ENCODE measurements around the gene IDS.

IDS gene

GRCh38 chrX:149487292-149487691 lies 17.8 kb downstream of the IDS start:
- Histone ChIP-seq H3K27ac (ENCODE audit: low read depth, low read length) (no peak overlapping the region), H3K4me1 (ENCODE audit: control insufficient read depth, insufficient read depth, low read length, unreplicated experiment) (no peaks in the 10 kb centered on the region), H2AFZ (ENCODE audit: low read length, unreplicated experiment) (no peak overlapping the region), H3K36me3 (ENCODE audit: insufficient read depth, low read length) (peaks cover 9% of the 10 kb centered on the region), H3K79me2 (ENCODE audit: control insufficient read depth, insufficient read depth, low read length, unreplicated experiment) (no peaks in the 10 kb centered on the region), H3K4me3 (ENCODE audit: low read depth, low read length) (no peak overlapping the region), H3K27me3 (ENCODE audit: insufficient read depth, low read length) (no peaks in the 10 kb centered on the region)

GRCh38 chrX:149476513-149476912 lies 28.6 kb downstream of the IDS start:
- Histone ChIP-seq H3K4me1 (ENCODE audit: control insufficient read depth, insufficient read depth, low read length, unreplicated experiment) (no peaks in the 10 kb centered on the region), H3K36me3 (ENCODE audit: insufficient read depth, low read length) (no peaks in the 10 kb centered on the region), H2AFZ (ENCODE audit: low read length, unreplicated experiment) (no peak overlapping the region), H3K27ac (ENCODE audit: low read depth, low read length) (no peak overlapping the region), H3K27me3 (ENCODE audit: insufficient read depth, low read length) (no peaks in the 10 kb centered on the region), H3K79me2 (ENCODE audit: control insufficient read depth, insufficient read depth, low read length, unreplicated experiment) (no peaks in the 10 kb centered on the region), H3K4me3 (ENCODE audit: low read depth, low read length) (no peak overlapping the region)

DNA sequence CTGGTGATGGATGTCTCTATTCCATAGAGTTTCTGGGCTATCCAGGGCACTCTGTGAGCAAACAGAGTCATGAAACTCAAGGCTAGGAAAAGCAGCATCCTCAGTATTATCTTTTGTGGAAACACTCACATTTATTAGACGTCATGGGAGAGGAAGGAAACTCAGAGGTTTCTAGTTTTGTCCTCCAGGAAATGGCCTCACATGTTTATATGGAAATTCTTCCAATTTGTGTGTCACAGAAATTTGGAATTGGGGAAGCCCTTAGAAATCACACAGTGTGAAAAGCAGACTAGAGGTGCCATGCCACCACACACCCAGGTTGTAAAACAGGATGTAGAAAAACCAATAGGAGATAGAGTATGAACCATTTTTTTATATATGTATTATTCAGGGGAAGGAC lies 31.1 kb downstream of the IDS start:
- H3K27ac ChIP-seq (ENCODE audit: low read depth, low read length), result no peak overlapping the region
- no peaks in the 10 kb centered on the region for H3K27me3 ChIP-seq (ENCODE audit: insufficient read depth, low read length)
- no peaks in the 10 kb centered on the region for H3K79me2 ChIP-seq (ENCODE audit: control insufficient read depth, insufficient read depth, low read length, unreplicated experiment)
- H3K4me1 ChIP-seq (ENCODE audit: control insufficient read depth, insufficient read depth, low read length, unreplicated experiment), result no peaks in the 10 kb centered on the region
- H3K4me3 ChIP-seq (ENCODE audit: low read depth, low read length), result no peak overlapping the region
- H3K36me3 ChIP-seq (ENCODE audit: insufficient read depth, low read length), result no peaks in the 10 kb centered on the region
- no peak overlapping the region for H2AFZ ChIP-seq (ENCODE audit: low read length, unreplicated experiment)

- H3K27ac ChIP-seq (ENCODE audit: low read depth, low read length), result no peak overlapping the region
- H3K4me1 ChIP-seq (ENCODE audit: control insufficient read depth, insufficient read depth, low read length, unreplicated experiment), result no peaks in the 10 kb centered on the region
- H3K79me2 ChIP-seq (ENCODE audit: control insufficient read depth, insufficient read depth, low read length, unreplicated experiment), result no peaks in the 10 kb centered on the region
- no peaks in the 10 kb centered on the region for H3K36me3 ChIP-seq (ENCODE audit: insufficient read depth, low read length)
- H3K4me3 ChIP-seq (ENCODE audit: low read depth, low read length), result no peak overlapping the region
- no peaks in the 10 kb centered on the region for H3K27me3 ChIP-seq (ENCODE audit: insufficient read depth, low read length)
- no peak overlapping the region for H2AFZ ChIP-seq (ENCODE audit: low read length, unreplicated experiment)
These were observed 32.0 kb downstream of the IDS start for GRCh38 chrX:149473092-149473491.

DNA sequence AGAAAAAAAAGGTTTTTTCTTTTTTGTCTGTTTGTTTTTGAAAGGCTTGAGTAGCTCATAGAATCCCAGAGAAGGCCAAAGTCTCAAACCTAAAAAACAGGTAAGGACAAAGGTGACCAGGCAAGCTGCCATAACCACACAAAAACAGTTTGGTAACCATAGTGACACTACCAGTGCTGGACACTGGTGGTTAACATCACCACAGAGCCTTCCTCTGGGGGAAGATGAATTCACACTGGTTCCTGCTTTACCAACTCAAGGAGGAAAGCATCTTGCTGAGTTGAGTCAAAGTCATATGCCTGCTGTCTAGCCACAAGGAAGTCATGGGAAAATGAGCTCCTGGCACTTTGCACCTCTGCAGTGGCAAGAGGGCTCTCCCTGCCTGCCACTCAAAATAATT lies 32.5 kb downstream of the IDS start:
- no peaks in the 10 kb centered on the region for H3K27me3 ChIP-seq (ENCODE audit: insufficient read depth, low read length)
- H3K79me2 ChIP-seq (ENCODE audit: control insufficient read depth, insufficient read depth, low read length, unreplicated experiment), result no peaks in the 10 kb centered on the region
- no peaks in the 10 kb centered on the region for H3K4me1 ChIP-seq (ENCODE audit: control insufficient read depth, insufficient read depth, low read length, unreplicated experiment)
- no peak overlapping the region for H2AFZ ChIP-seq (ENCODE audit: low read length, unreplicated experiment)
- no peak overlapping the region for H3K4me3 ChIP-seq (ENCODE audit: low read depth, low read length)
- no peaks in the 10 kb centered on the region for H3K36me3 ChIP-seq (ENCODE audit: insufficient read depth, low read length)
- no peak overlapping the region for H3K27ac ChIP-seq (ENCODE audit: low read depth, low read length)

DNA sequence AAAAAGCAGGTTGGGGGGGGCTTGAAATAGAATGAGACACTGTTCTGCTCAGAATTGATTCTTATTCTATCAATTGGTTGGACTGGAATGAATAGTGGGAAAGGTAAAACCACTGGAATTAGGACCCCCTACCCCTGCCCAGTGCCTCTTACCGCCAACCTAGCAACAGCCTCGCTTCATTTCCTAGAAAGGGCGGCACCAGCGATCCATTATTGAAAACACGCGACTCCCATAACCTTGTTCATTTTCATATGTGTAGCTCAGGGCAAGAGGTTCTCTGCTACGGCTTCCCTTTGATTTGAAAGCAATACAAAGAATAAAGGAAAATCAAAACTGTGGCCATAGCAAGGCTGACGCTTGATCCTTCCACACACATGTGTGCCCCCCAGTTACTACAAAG lies 33.7 kb downstream of the IDS start:
- Histone ChIP-seq H3K4me1 (ENCODE audit: control insufficient read depth, insufficient read depth, low read length, unreplicated experiment) (no peaks in the 10 kb centered on the region), H3K36me3 (ENCODE audit: insufficient read depth, low read length) (no peaks in the 10 kb centered on the region), H3K79me2 (ENCODE audit: control insufficient read depth, insufficient read depth, low read length, unreplicated experiment) (no peaks in the 10 kb centered on the region), H3K27ac (ENCODE audit: low read depth, low read length) (no peak overlapping the region), H3K4me3 (ENCODE audit: low read depth, low read length) (no peak overlapping the region), H2AFZ (ENCODE audit: low read length, unreplicated experiment) (no peak overlapping the region), H3K27me3 (ENCODE audit: insufficient read depth, low read length) (no peaks in the 10 kb centered on the region)

GRCh38 chrX:149470955-149471354 lies 34.2 kb downstream of the IDS start:
- H2AFZ ChIP-seq (ENCODE audit: low read length, unreplicated experiment), result no peak overlapping the region
- no peaks in the 10 kb centered on the region for H3K36me3 ChIP-seq (ENCODE audit: insufficient read depth, low read length)
- H3K4me1 ChIP-seq (ENCODE audit: control insufficient read depth, insufficient read depth, low read length, unreplicated experiment), result no peaks in the 10 kb centered on the region
- no peak overlapping the region for H3K27ac ChIP-seq (ENCODE audit: low read depth, low read length)
- no peak overlapping the region for H3K4me3 ChIP-seq (ENCODE audit: low read depth, low read length)
- H3K27me3 ChIP-seq (ENCODE audit: insufficient read depth, low read length), result no peaks in the 10 kb centered on the region
- H3K79me2 ChIP-seq (ENCODE audit: control insufficient read depth, insufficient read depth, low read length, unreplicated experiment), result no peaks in the 10 kb centered on the region

- no peaks in the 10 kb centered on the region for H3K36me3 ChIP-seq (ENCODE audit: insufficient read depth, low read length)
- no peak overlapping the region for H3K4me3 ChIP-seq (ENCODE audit: low read depth, low read length)
- no peaks in the 10 kb centered on the region for H3K27me3 ChIP-seq (ENCODE audit: insufficient read depth, low read length)
- no peaks in the 10 kb centered on the region for H3K79me2 ChIP-seq (ENCODE audit: control insufficient read depth, insufficient read depth, low read length, unreplicated experiment)
- H2AFZ ChIP-seq (ENCODE audit: low read length, unreplicated experiment), result no peak overlapping the region
- no peak overlapping the region for H3K27ac ChIP-seq (ENCODE audit: low read depth, low read length)
- no peaks in the 10 kb centered on the region for H3K4me1 ChIP-seq (ENCODE audit: control insufficient read depth, insufficient read depth, low read length, unreplicated experiment)
These were observed 35.7 kb downstream of the IDS start for GRCh38 chrX:149469406-149469805.

GRCh38 chrX:149467920-149468319 lies 37.2 kb downstream of the IDS start:
- Histone ChIP-seq H3K27me3 (ENCODE audit: insufficient read depth, low read length) (no peaks in the 10 kb centered on the region), H3K27ac (ENCODE audit: low read depth, low read length) (no peak overlapping the region), H3K36me3 (ENCODE audit: insufficient read depth, low read length) (no peaks in the 10 kb centered on the region), H3K79me2 (ENCODE audit: control insufficient read depth, insufficient read depth, low read length, unreplicated experiment) (no peaks in the 10 kb centered on the region), H3K4me1 (ENCODE audit: control insufficient read depth, insufficient read depth, low read length, unreplicated experiment) (no peaks in the 10 kb centered on the region), H3K4me3 (ENCODE audit: low read depth, low read length) (no peak overlapping the region), H2AFZ (ENCODE audit: low read length, unreplicated experiment) (no peak overlapping the region)

GRCh38 chrX:149467461-149467860 lies 37.6 kb downstream of the IDS start:
- no peaks in the 10 kb centered on the region for H3K4me1 ChIP-seq (ENCODE audit: control insufficient read depth, insufficient read depth, low read length, unreplicated experiment)
- H3K27me3 ChIP-seq (ENCODE audit: insufficient read depth, low read length), result no peaks in the 10 kb centered on the region
- H3K27ac ChIP-seq (ENCODE audit: low read depth, low read length), result no peak overlapping the region
- H2AFZ ChIP-seq (ENCODE audit: low read length, unreplicated experiment), result no peak overlapping the region
- H3K36me3 ChIP-seq (ENCODE audit: insufficient read depth, low read length), result no peaks in the 10 kb centered on the region
- H3K4me3 ChIP-seq (ENCODE audit: low read depth, low read length), result no peak overlapping the region
- H3K79me2 ChIP-seq (ENCODE audit: control insufficient read depth, insufficient read depth, low read length, unreplicated experiment), result no peaks in the 10 kb centered on the region

DNA sequence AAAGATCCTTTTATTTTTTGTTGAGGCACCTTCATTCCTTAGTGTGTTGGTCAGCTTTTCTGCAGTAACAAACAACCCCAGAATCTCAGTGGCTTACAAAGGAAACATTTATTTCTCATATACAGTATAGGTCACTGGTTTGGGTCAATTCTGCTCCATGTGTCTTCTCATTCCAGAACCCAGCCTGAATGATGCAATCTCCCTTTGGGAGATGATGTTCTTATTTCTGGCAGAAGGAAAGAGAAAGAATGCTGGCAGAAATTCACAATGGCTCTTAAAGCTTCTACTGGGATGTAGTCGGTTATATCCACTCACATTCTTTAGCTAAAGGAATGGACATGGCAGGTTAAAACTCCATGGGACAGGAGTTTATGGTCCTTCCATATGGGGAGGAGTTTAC lies 42.3 kb downstream of the IDS start:
- H3K79me2 ChIP-seq (ENCODE audit: control insufficient read depth, insufficient read depth, low read length, unreplicated experiment), result no peaks in the 10 kb centered on the region
- H3K27me3 ChIP-seq (ENCODE audit: insufficient read depth, low read length), result no peaks in the 10 kb centered on the region
- no peak overlapping the region for H3K4me3 ChIP-seq (ENCODE audit: low read depth, low read length)
- H3K36me3 ChIP-seq (ENCODE audit: insufficient read depth, low read length), result no peaks in the 10 kb centered on the region
- no peak overlapping the region for H2AFZ ChIP-seq (ENCODE audit: low read length, unreplicated experiment)
- no peak overlapping the region for H3K27ac ChIP-seq (ENCODE audit: low read depth, low read length)
- no peaks in the 10 kb centered on the region for H3K4me1 ChIP-seq (ENCODE audit: control insufficient read depth, insufficient read depth, low read length, unreplicated experiment)

DNA sequence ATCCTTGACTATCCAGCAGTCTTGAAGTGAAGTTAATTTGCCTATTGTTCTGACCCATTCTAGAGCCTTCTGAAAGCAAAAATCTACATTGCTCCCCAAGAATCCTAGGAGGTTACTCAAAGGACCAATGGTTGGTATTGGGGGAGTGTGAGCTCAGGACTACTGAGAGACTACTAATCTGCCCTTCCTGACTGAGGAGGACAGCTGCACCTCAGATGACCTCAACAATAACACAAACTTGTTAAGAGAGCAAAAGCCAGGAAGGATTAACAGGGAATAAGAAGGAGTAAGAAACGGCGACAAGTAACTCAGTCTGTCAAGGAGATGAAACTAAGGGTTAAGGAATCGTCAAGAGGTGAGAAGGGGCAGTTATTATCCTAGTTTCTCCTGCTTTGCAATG lies 43.4 kb downstream of the IDS start:
- H3K27ac ChIP-seq (ENCODE audit: low read depth, low read length), result no peak overlapping the region
- no peak overlapping the region for H2AFZ ChIP-seq (ENCODE audit: low read length, unreplicated experiment)
- H3K4me1 ChIP-seq (ENCODE audit: control insufficient read depth, insufficient read depth, low read length, unreplicated experiment), result no peaks in the 10 kb centered on the region
- H3K79me2 ChIP-seq (ENCODE audit: control insufficient read depth, insufficient read depth, low read length, unreplicated experiment), result no peaks in the 10 kb centered on the region
- H3K4me3 ChIP-seq (ENCODE audit: low read depth, low read length), result no peak overlapping the region
- no peaks in the 10 kb centered on the region for H3K36me3 ChIP-seq (ENCODE audit: insufficient read depth, low read length)
- H3K27me3 ChIP-seq (ENCODE audit: insufficient read depth, low read length), result no peaks in the 10 kb centered on the region

Data from ACC112 (cell line).